HG03354 (cell line): Measurements from ENCODE around the gene TRAF3.

Experiments used
- ATAC-seq: cut with Tn5 transposase; IDR thresholded peaks from one replicate; pipeline ENCODE4 v1.9.1; 2021; ENCODE audit warnings: mild to moderate bottlenecking; ENCODE audit not compliant: unreplicated experiment, poor library complexity, severe bottlenecking

The TRAF3 gene

DNA sequence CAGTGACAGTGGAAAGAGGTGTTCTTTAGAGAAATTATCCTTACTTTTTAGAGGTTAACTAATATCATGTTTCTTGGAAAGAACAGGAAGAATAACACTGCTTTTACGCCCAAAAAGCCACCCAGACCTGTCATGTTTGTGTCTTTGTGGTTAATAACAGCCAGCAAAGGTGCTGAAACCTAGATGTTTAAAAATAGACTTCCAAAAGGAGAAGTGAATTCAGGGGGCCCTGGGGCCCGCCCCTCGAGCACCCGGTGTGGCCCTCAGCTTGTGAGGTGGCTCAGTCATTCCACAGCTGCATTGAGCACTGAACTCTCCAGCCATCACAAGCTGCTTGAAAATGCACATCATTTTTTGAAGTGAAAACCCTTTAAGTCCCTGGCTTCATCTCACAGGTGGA lies 124.4 kb downstream of the TRAF3 start:
- peak; percentile 81 for ATAC-seq

DNA sequence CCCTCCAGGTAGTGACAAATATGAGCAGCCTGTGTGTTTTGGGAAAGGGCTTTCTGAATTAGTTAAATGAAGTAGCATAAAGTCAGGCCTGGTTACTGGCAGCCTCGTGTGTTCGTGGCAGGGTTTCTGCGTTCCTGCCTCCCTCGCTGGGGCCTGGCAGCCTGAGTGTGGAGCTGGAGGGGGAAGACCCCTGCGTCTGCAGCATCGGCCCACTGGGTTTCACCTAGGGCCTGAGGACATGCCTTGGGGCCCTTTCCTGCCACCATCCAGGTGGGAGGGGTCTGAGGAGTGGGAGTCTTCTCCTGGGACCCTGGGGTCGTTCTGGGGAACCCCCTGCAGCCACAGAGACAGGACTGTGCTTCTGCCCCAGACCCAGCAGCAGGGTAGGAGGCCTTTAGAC lies 124.8 kb downstream of the TRAF3 start:
- peak; percentile 23 for ATAC-seq

DNA sequence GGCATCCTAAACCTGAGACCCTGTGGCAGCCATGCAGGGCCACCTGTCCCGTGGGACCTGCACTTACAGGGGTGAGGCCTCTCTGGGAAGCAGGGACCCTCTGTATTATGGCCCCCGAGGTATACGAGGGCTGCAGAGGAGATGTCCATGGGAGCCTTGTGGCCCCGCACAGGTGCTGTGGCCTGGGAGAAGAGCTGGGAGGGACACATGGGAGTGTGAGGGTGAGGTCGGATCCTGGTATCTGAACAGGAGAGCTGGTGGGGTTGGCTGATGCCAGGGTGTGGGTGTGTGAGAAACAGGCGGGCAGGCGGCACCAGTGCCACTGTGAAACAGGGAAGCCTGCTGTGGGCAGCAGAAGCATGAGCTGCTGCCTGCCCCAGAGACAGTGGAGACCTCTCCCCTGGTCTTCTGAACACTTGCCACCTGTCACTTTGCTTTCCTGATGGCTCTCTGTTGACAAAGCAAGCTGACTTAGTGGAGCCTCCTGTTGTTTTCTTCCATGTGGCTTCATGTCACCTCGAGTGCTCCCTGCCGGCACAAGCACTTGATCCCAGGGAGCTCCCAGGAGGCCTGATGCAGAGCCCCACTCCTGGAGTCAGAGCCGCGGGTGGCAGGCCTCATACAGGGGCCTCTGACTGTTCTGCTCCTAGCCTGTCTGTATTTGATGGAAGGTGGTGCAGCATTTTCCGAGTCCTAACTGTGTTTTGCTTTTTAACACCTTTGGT lies 125.4 kb downstream of the TRAF3 start:
- no peak for ATAC-seq

DNA sequence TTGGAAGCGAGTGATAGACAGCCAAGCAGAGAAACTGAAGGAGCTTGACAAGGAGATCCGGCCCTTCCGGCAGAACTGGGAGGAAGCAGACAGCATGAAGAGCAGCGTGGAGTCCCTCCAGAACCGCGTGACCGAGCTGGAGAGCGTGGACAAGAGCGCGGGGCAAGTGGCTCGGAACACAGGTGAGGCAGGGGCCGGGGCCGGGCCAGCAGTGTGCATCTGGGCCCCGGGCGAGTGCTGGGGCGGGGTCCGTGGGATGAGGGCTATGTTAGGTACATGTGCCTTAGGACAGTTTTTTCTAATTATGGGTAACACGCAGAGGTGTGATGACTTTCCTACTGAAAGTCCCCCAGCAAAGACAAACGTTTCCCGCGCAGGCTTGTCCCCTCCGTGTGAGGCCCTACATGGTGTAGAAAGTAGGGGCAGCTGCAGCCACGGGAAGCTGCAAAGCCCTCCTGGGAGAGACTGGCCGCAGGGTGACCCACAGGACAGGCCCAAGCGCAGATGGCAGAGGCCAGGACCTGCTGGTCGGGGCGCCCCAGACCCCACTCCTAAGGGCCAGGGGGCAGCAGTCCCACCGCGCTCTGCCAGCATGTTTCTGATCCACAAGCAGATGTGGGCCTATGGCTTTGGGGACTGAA lies 126.1 kb downstream of the TRAF3 start:
- no peak for ATAC-seq

DNA sequence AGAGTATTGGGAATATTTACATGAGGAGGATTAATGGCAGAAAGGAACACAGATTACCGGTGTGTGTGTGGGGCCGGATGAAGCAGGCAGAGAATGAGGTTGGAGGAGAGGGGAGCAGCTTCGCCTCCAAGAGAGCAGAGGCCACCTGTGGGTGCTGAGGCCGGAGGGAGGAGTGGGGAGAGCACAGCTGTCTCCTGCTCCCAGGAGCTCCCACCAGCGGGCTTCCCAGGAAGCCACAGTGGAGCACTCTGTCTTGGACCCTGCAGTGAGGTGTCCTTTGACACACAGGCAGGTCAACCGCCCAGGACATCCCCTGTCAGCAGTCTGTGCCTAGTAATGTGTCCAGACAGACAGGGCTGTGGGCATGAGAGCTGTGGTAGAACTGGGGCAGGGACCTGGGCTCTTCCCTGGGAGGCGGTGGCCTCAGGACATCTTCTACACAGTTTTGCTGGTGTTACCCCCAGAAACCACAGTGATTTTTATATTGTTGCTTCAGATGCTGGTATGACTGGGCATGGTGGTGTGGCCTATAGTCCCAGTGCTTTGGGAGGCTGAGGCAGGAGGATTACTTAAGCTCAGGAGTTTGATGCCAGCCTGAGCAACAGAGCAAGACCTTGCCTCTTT lies 126.8 kb downstream of the TRAF3 start:
- ATAC-seq: no peak

DNA sequence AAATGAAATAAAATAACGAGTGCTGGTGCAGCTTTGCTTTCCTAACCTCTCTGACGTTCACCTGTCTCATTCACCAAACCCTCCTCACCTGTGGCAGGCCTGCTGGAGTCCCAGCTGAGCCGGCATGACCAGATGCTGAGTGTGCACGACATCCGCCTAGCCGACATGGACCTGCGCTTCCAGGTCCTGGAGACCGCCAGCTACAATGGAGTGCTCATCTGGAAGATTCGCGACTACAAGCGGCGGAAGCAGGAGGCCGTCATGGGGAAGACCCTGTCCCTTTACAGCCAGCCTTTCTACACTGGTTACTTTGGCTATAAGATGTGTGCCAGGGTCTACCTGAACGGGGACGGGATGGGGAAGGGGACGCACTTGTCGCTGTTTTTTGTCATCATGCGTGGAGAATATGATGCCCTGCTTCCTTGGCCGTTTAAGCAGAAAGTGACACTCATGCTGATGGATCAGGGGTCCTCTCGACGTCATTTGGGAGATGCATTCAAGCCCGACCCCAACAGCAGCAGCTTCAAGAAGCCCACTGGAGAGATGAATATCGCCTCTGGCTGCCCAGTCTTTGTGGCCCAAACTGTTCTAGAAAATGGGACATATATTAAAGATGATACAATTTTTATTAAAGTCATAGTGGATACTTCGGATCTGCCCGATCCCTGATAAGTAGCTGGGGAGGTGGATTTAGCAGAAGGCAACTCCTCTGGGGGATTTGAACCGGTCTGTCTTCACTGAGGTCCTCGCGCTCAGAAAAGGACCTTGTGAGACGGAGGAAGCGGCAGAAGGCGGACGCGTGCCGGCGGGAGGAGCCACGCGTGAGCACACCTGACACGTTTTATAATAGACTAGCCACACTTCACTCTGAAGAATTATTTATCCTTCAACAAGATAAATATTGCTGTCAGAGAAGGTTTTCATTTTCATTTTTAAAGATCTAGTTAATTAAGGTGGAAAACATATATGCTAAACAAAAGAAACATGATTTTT lies 128.2 kb downstream of the TRAF3 start:
- ATAC-seq: no peak

DNA sequence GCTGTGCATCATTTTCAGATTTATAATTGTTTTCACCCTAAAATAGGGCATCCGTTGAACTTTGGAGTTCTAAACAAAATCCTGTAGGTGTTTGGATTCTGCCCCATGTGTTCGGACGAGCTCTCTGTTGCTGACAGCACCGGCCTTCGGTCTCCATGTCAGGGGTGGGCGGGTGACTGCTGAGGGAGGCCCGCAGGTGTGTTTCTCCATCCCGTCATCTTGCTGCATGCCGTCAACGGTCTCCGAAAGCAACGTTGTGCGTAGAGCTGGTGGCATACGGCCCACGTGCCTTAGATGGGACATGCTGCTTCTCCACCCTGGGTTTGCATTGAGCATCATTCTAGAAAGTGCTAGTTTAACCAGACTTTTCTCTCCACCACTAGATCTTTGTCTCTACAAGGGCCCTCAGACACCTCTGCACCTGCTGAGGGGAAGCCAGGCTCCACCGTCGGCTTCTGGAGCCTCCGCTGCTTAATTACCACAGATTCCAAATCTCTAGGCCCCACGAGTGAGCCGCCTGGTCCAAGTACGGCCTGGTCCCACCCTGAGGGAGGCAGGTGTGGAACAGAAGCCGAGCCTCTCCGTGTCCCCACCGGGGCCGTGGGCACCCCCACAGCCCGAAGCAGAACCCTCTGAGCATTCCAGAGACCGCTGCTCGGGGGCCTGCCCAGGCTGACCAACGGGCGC lies 129.5 kb downstream of the TRAF3 start:
- ATAC-seq: no peak

DNA sequence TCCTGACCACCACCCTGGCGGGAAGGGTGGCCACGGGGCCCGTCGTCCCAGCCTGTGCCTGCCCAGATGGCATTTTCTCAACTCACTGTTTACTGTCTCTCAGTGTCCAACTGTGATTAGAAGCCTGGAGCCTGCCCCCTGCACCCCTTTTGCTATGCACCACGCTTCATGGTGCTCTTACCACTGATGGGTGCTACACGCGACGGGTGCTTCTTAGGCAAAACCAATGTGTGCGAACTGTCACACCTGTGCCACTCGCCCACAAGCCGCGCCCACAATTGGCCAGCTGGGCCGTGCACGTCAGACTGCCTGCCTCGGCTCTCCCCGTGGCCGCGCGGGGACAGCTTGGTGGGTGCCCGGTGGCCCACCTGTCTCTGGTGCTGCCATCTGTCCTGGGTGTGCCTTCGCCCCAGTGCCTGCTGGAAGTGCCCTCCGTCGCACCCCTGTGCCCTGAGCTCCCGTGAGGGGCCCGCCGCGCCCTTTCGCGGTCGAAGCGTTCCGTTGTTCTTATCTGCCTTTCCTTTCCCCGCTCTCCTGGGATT lies 130.1 kb downstream of the TRAF3 start:
- no peak for ATAC-seq

DNA sequence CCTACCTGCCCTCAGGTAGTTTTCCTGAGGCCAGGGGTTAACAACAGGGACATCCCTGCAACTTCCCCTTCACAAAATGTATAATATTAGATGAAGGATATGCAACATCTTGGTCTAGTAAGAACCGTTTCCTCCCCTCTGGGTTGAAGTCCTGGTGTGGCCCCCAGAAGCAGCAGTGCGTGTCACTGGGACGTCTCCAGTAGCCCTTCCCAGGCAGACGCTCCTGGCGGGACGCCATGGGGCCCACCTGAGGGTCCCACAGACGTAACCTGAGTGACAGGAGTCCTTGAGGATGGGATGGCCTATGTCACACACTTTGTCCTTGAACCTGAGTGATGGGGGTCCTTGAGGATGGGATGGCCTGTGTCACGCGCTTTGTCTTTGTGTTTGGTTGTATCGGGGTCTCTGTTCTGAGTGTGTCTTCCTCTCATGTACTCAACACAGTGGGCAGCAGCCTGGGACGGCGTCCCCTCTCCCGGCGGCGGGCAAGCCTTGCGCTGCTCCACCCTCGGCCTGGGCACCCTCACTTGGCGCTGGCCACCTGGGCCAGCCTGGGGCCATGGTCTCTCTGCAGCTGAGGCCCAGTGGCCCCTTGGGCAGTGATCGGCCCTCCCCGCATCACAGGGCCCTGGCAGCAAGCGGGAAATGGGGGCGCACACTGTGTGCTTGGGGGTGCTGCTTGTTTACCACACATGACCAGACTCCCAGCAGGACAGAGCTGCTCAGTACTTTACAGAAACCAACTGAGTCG lies 130.9 kb downstream of the TRAF3 start:
- ATAC-seq: no peak

DNA sequence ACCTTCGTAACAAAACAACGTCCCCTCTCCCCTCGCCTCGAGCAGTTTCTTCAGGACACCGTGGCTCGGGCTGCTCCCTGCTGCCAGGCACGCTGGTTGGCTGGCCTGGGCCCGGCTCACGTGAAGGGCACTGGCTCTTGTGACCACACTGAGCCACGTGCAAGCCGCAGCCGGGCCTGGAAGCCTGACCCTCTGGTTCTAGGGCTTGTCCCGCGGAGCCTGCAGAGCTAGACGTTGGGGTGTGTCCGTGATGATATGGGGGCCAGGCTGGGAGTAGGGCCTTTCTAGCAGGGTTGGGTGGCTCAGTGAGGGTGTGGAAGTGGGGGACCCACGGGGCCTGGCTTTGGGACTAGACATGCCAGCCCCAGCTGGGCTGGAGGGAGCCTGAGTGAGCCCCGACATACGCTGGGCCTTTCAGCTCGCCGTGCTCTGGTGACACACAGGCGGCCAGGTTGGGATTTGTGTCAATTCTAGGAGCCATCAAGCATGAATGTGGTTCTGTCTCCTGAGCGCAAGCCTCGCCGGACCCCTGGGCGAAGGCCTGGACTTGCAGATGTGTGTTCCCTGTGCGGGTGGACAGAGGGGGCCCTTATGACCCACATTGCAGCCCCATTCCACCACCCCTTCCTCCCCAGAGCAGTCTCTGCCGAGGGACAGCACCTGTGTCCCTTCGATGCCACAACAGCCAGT lies 131.7 kb downstream of the TRAF3 start:
- ATAC-seq: no peak

DNA sequence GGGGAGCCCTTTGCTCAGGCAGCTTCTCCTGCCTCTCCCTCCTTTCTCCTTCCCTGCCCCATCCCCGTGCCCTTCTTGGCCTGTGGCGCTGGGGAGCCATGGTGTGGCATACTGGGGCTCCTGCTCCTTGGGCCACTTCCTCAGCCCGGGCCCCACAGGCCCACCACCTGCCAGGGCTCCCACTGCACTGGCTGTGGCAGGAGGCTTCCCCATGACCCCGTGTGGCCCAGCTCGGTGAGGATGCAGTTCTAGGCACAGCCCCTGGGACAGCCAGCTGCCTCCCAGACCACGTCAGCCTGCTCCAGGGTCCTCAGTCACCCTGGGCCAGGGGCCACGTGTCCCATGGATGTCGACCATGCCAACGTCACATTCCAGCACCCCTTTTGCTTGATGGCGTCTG lies 132.2 kb downstream of the TRAF3 start:
- ATAC-seq: no peak

DNA sequence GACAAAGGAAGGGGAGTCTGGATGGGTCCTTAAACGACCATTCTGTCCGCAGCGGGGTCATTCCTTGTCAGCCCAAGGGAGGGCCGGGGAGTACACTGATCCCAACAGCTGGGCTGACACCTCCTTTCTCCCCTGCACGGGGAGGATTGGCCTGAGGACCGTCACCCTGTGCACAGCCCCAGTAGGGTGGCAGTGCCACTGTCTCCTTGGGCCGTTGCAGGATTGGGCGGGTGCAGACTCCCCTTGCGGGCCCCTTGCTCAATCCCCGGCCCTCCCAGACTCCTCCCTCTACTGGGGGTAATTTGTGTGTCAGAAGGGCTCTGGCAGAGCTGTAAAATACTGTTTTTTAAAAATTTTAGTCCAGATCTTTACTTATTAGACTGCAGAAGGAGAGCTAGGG lies 132.7 kb downstream of the TRAF3 start:
- ATAC-seq: no peak

DNA sequence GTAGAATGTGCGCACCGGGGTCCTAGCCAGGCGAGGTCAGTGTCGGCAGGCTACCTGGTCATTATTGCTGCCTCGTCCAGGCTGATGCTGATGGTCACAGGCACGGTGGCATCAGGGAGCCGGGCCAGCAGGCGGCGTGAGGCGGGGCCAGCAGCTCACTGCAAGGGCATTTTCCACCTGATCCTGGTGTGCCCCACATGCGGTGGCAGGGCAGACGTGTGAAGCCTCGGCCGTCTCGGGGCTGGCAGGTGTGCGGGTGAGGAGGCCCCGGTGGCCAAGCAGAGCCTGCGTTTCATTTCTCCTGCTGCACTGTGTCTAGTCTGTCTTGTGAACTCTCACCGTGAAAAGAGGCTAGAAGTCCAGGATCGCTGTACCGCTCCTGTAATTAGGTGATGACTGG lies 133.2 kb downstream of the TRAF3 start:
- no peak for ATAC-seq

DNA sequence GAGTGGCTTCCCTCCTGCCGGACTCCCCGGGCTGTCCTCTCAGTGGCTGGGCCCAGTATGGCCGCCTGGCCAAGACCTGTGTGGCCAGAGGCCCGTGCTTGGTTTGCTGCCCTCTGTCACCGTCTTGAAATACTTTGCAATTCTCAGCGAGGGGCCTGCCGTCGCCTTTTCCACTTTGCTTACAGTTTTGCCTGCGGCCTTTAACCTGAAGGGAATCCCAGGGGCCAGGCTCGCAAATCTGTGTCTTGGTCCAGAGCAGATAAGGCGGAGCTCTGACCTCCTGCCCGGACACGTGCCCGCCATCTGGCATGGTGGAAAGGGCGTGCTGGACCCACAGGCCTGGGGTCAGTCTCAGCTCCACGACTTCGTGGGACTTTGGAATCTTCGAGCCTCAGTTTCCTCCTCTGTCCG lies 134.3 kb downstream of the TRAF3 start:
- ATAC-seq: no peak

DNA sequence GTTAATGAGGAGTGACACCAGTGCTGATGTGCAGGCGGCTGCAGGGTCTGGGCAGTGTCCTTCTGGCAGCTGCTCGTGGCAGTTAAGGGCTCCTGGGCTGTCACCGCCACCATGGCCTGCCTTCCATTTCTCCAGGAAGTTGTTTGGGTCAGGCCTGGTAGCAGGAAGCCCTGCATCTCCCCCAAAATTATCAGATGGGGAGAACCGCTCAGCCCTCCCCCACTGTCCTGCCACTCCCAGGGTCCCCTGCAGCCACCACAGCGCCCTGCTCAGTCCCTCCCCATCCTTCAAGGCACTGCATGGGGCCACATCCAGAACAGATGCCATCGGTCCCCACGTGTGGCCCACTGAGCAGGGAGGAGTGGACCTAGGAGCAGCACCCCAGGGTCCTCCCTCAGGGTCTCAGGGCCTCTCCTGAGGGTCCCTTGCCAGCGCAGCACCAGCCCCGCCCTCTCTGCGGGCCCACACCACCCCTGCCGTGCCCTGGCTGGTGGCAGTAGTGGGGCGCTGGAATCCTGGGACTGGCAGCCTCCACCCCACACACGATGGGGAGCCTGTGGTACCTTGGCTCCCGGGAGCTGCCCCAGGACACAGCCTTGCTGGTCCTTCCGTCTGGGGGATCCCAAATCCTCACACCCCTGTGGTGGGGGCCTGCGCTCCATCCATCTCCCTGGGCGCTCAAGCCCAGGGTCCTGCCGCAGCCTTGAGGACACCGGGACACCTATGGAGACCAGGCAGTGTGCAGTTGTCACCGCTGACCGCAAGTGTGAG lies 134.9 kb downstream of the TRAF3 start:
- no peak for ATAC-seq

DNA sequence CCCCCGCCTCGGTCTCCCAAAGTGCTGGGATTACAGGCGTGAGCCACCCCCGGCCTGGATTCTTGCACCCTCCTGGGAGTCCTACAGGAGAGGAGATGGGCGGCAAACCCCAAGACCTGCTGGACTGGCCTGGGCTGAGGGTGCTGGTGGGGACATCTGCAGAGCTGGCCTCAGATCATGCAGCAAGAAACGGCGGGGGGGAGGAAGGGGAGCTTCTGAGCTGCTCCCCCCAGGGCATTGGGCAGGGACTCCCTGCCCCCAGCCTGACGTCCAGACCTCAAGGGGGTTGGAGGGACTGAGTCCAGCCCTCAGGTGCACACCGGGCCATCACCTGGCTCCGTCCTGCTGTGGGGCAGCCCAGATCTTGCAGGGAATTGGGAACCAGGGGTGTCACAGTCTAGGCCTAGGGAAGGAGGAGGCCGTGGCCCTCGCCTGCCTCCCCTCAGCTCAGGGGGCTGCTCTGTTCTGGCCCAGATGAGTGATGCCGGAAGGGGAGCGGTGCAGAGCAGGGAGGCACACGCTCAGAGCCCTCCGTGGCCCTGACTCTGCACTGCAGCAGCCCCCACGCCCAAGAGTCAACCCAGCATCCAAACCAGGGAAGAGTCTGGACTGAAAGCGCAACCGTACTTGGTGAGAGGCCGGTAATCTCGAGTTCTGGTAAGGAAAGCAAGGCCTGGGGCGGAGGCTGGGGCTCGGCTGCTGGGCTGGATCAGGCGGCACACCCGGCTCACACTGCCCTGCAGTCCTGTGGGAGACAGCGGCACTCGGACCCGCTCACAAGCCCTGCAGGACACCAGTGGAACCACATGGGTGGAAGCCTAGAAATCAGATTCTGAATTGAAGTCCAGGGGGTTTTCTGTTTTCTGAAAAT lies 136.3 kb downstream of the TRAF3 start:
- ATAC-seq: no peak
